SKM-1 treated with dmso at 0.1 percent for 144 hours (cell line): ENCODE data around the gene STAT4.
A peak's percentile ranks its signal among the peaks of the same experiment; 100 is the strongest.

Experiments used
- DNase-seq: peaks from one replicate; lab custom pipeline; 2025; ENCODE audit not compliant: unreplicated experiment; lab: John Stamatoyannopoulos, UW

The STAT4 gene

GRCh38 chr2:191150600-191151330 lies at the start of gene STAT4:
Gene STAT4 (minus strand): TSS chr2:191150994. CDS start chr2:191148203, 2,791 bp downstream.
- DNase-seq = no peak

GRCh38 chr2:191199929-191200512 lies 49.2 kb upstream of the STAT4 start:
- DNase-seq = no peak

- DNase-seq = no peak
Measured at GRCh38 chr2:191198271-191198670, 47.5 kb upstream of the STAT4 start.

- DNase-seq = no peak
Measured at GRCh38 chr2:191197096-191197495, 46.3 kb upstream of the STAT4 start.

GRCh38 chr2:191195021-191195420 lies 44.2 kb upstream of the STAT4 start:
- no peak for DNase-seq

GRCh38 chr2:191190861-191191552 lies 40.2 kb upstream of the STAT4 start:
- DNase-seq = peak; percentile 13

GRCh38 chr2:191190435-191190834 lies 39.6 kb upstream of the STAT4 start:
- no peak for DNase-seq

- DNase-seq = no peak
Measured at GRCh38 chr2:191189112-191189635, 38.4 kb upstream of the STAT4 start.

GRCh38 chr2:191188550-191189093 lies 37.8 kb upstream of the STAT4 start:
- DNase-seq = no peak

- no peak for DNase-seq
Measured at GRCh38 chr2:191187105-191187829, 36.5 kb upstream of the STAT4 start.

- DNase-seq = no peak
Measured at GRCh38 chr2:191184457-191184856, 33.7 kb upstream of the STAT4 start.

GRCh38 chr2:191183516-191183915 lies 32.7 kb upstream of the STAT4 start:
- no peak for DNase-seq

GRCh38 chr2:191183081-191183480 lies 32.3 kb upstream of the STAT4 start:
- DNase-seq = no peak

GRCh38 chr2:191180713-191181112 lies 29.9 kb upstream of the STAT4 start:
- DNase-seq = no peak

- DNase-seq = no peak
Measured at GRCh38 chr2:191180276-191180675, 29.5 kb upstream of the STAT4 start.

GRCh38 chr2:191178806-191179514 lies 28.2 kb upstream of the STAT4 start:
- no peak for DNase-seq

- no peak for DNase-seq
Measured at GRCh38 chr2:191177751-191178736, 27.2 kb upstream of the STAT4 start.

- DNase-seq = no peak
Measured at GRCh38 chr2:191176801-191177438, 26.1 kb upstream of the STAT4 start.

- DNase-seq = no peak
Measured at GRCh38 chr2:191176305-191176704, 25.5 kb upstream of the STAT4 start.
